DMS153 treated with DMSO at 0.1 percent for 48 hours (cell line): ENCODE data around the gene KRT6B.
"Not testable (repeated sequence)": the region's sequence is repeated elsewhere in the genome, so short reads cannot be mapped to it uniquely, and the experiment has no call there.

Experiments
- DNase-seq: peaks from one replicate; lab custom pipeline; 2025; ENCODE audit not compliant: unreplicated experiment; lab: John Stamatoyannopoulos, UW

Gene KRT6B

GRCh38 chr12:52473768-52474167 is 21.8 kb upstream of the KRT6B start, which contains the start of gene KRT6C:
TSS of gene KRT6C (minus strand) at chr12:52473805. CDS start at chr12:52473737, 68 bp downstream.
- DNase-seq: no peak

- no peak for DNase-seq
Measured at GRCh38 chr12:52469853-52470252, 17.9 kb upstream of the KRT6B start.

GRCh38 chr12:52464897-52465296 is 13.0 kb upstream of the KRT6B start:
- DNase-seq: no peak

- no peak for DNase-seq
Measured at GRCh38 chr12:52461693-52462092, 9.7 kb upstream of the KRT6B start.

GRCh38 chr12:52458861-52459260 is 6.9 kb upstream of the KRT6B start:
- DNase-seq: no peak

- DNase-seq: no peak
Measured at GRCh38 chr12:52455821-52456220, 3.9 kb upstream of the KRT6B start.

GRCh38 chr12:52454411-52455201 is 2.7 kb upstream of the KRT6B start:
- DNase-seq: peak; percentile 77

- no peak for DNase-seq
Measured at GRCh38 chr12:52448228-52448627, 3.7 kb downstream of the KRT6B start.

GRCh38 chr12:52447196-52447595 is 4.8 kb downstream of the KRT6B start:
- not testable (repeated sequence) for DNase-seq

GRCh38 chr12:52446367-52447045 is 5.4 kb downstream of the KRT6B start:
- DNase-seq: no peak

- no peak for DNase-seq
Measured at GRCh38 chr12:52445876-52446275, 6.1 kb downstream of the KRT6B start.

GRCh38 chr12:52444647-52445595 is 7.0 kb downstream of the KRT6B start:
- DNase-seq: no peak

GRCh38 chr12:52443966-52444365 is 8.0 kb downstream of the KRT6B start:
- DNase-seq: no peak

GRCh38 chr12:52442600-52443061 is 9.3 kb downstream of the KRT6B start:
- DNase-seq: no peak

GRCh38 chr12:52441320-52441911 is 10.5 kb downstream of the KRT6B start:
- no peak for DNase-seq

GRCh38 chr12:52440821-52441319 is 11.1 kb downstream of the KRT6B start:
- peak; percentile 22 for DNase-seq

- no peak for DNase-seq
Measured at GRCh38 chr12:52439845-52440244, 12.1 kb downstream of the KRT6B start.

GRCh38 chr12:52439420-52439819 is 12.5 kb downstream of the KRT6B start:
- no peak for DNase-seq

GRCh38 chr12:52438305-52439301 is 13.3 kb downstream of the KRT6B start:
- DNase-seq: no peak
